ENCODE data around the gene KCNF1. TPM values are rescaled to one million over a fixed set of nuclear protein-coding genes. Genes with fewer than 3 reads are reported as not detected.

The KCNF1 gene
- total RNA-seq, 1 experiment from 2014 or later: 3.2 TPM

- Mint-ChIP-seq H3K4me3 (no peak overlapping the region), H3K9me3 (peaks cover 2 to 8% of the 10 kb centered on the region in 2 experiments; a peak in 4 of 5 replicates)
Observed at GRCh38 chr2:10915236-10915635, 3.5 kb downstream of the KCNF1 start.

More at GRCh38 chr2:10915236-10915635, 3.5 kb downstream of the KCNF1 start:
- H4K91ac ChIP-seq (ENCODE audit: insufficient read length, low read depth, low read length): no peak overlapping the region
- no peak overlapping the region for H3K18ac ChIP-seq (ENCODE audit: insufficient read length, low read depth, low read length)
- H3K23me2 ChIP-seq (ENCODE audit: insufficient read length, low read depth, low read length, poor library complexity, severe bottlenecking): no peaks in the 10 kb centered on the region
- no peak overlapping the region for H2BK120ac ChIP-seq (ENCODE audit: low read depth, low read length, poor library complexity, severe bottlenecking)
- H3K4me2 ChIP-seq (ENCODE audit: insufficient read depth, insufficient read length, low read length): no peak overlapping the region
- TF ChIP-seq CTCF (conservative IDR thresholded peaks at IDR 0.05): no peak
- H4K5ac ChIP-seq (ENCODE audit: insufficient read length, low read depth, low read length): no peak overlapping the region
- no peak overlapping the region for H2BK12ac ChIP-seq (ENCODE audit: insufficient read length, low read depth, low read length)
- no peak overlapping the region for H2BK20ac ChIP-seq (ENCODE audit: low read depth, low read length, poor library complexity, severe bottlenecking)
- no peak overlapping the region for H3K56ac ChIP-seq (ENCODE audit: insufficient read length, low read depth, low read length)
- H2BK5ac ChIP-seq (ENCODE audit: insufficient read length, low read length): no peak overlapping the region
- peaks cover 2% of the 10 kb centered on the region for H4K20me1 ChIP-seq (ENCODE audit: control insufficient read depth, insufficient read depth, insufficient read length)
- peaks cover 7% of the 10 kb centered on the region; the same call in 1 of the 2 replicates for H3K4me1 ChIP-seq (ENCODE audit: insufficient read depth, low read length)
- H2BK15ac ChIP-seq (ENCODE audit: low read depth, low read length): no peak overlapping the region
- DNase-seq: peak; percentile 19
- no peak overlapping the region for H2AFZ ChIP-seq (ENCODE audit: low read length)
- H3K79me1 ChIP-seq (ENCODE audit: insufficient read depth, low read depth, low read length, poor library complexity, severe bottlenecking): no peaks in the 10 kb centered on the region
- no peak overlapping the region for H3K23ac ChIP-seq (ENCODE audit: insufficient read length, low read depth, low read length)
- H2AK5ac ChIP-seq (ENCODE audit: insufficient read length, low read length): no peak overlapping the region
- H3K27me3 Mint-ChIP-seq (ENCODE audit: low read depth): peaks cover 50% of the 10 kb centered on the region
- H3K27ac Mint-ChIP-seq: no peak overlapping the region
- H3K27ac ChIP-seq (ENCODE audit: insufficient read length, low read depth, low read length): no peak overlapping the region
- peaks cover 0 to 9% (median 2%) of the 10 kb centered on the region in 3 experiments; a peak in 4 of 7 replicates for H3K36me3 Mint-ChIP-seq (ENCODE audit: insufficient read depth in 1 of 3, low read depth in 3 of 3)
- H3K4ac ChIP-seq (ENCODE audit: low read depth, low read length): no peak overlapping the region
- no peak overlapping the region for H3T11ph ChIP-seq (ENCODE audit: low read length)
- H3K14ac ChIP-seq (ENCODE audit: insufficient read depth, low read length): no peak overlapping the region
- no peak overlapping the region for H4K8ac ChIP-seq (replicated peaks; ENCODE audit: insufficient read length, low read depth, low read length)
- no peaks in the 10 kb centered on the region for H3K9me3 ChIP-seq (ENCODE audit: control insufficient read depth, low read depth, low read length)
- peaks cover 34 to 57% of the 10 kb centered on the region in 2 experiments for H3K4me1 Mint-ChIP-seq
- WGBS (ENCODE audit: extremely low coverage, insufficient read length, low lambda C conversion rate): no CpG with 5 or more reads among the region's 7 CpGs
- no peaks in the 10 kb centered on the region for H3K79me2 ChIP-seq (ENCODE audit: insufficient read depth, low read length)
- H3K9ac ChIP-seq (ENCODE audit: extremely low read depth, insufficient read length, low read length): no peak overlapping the region
- H3K27me3 ChIP-seq (ENCODE audit: insufficient read depth, low read length): peaks cover 14% of the 10 kb centered on the region; the same call in 1 of the 2 replicates

All from H9 (cell line).